Measurements from ENCODE around the gene SYNGAP1. TPM values are rescaled to one million over a fixed set of nuclear protein-coding genes. Genes with fewer than 3 reads are reported as not detected.
"Not testable (repeated sequence)": the region's sequence is repeated elsewhere in the genome, so short reads cannot be mapped to it uniquely, and the experiment has no call there.

SYNGAP1 gene
- total and polyA plus RNA-seq, 2 donors (not counting 1 experiment from before 2014, with no cell fraction given): 3.6 to 7.3 TPM

- no peaks in the 10 kb centered on the region for H3K9me3 ChIP-seq (ENCODE audit: control insufficient read depth, insufficient read depth, low read depth, low read length)
- no peaks in the 10 kb centered on the region for H3K36me3 ChIP-seq (ENCODE audit: control insufficient read depth, insufficient read depth, low read length)
- H2AFZ ChIP-seq (ENCODE audit: low read length): no peak overlapping the region
- no peaks in the 10 kb centered on the region for H3K79me2 ChIP-seq (ENCODE audit: control insufficient read depth, insufficient read depth, low read length)
- H3K4me3 ChIP-seq (replicated peaks in 1 of 4; ENCODE audit: control extremely low read depth in 1 of 4, insufficient read depth in 1 of 4, low read depth in 3 of 4, low read length in 4 of 4): no peak overlapping the region
- DNase-seq (ENCODE audit: low read depth in 2 of 2): no peak
- no peak overlapping the region for H3K27ac ChIP-seq (ENCODE audit: insufficient read depth, low read length)
- H4K20me1 ChIP-seq (ENCODE audit: control insufficient read depth, extremely low read depth, insufficient read depth, low read length): no peaks in the 10 kb centered on the region
- H3K4me1 ChIP-seq (ENCODE audit: control insufficient read depth, extremely low read depth, insufficient read depth, low read length): no peaks in the 10 kb centered on the region
- no peak for TF ChIP-seq CTCF (conservative IDR thresholded peaks at IDR 0.05 in 1 of 2, IDR thresholded peaks at IDR 0.05 in 1 of 2; ENCODE audit: low read depth in 1 of 2, low read length in 2 of 2)
- TF ChIP-seq EZH2 (IDR thresholded peaks at IDR 0.05; ENCODE audit: low read length, missing control alignments): no peak
- no peak overlapping the region for H3K4me2 ChIP-seq (ENCODE audit: extremely low read depth, insufficient read depth, low read length)
- no peaks in the 10 kb centered on the region for H3K27me3 ChIP-seq (ENCODE audit: control insufficient read depth, insufficient read depth, low read length)
- H3K9ac ChIP-seq (ENCODE audit: insufficient read depth, low read length): no peak overlapping the region
Measured at GRCh38 chr6:33469661-33470060, 49.8 kb downstream of the SYNGAP1 start.

- H3K9me3 ChIP-seq (ENCODE audit: control insufficient read depth, insufficient read depth, low read depth, low read length): no peaks in the 10 kb centered on the region
- peaks cover 6% of the 10 kb centered on the region for H3K27me3 ChIP-seq (ENCODE audit: control insufficient read depth, insufficient read depth, low read length)
- H2AFZ ChIP-seq (ENCODE audit: low read length): no peak overlapping the region
- H3K4me3 ChIP-seq (replicated peaks in 1 of 4; ENCODE audit: control extremely low read depth in 1 of 4, insufficient read depth in 1 of 4, low read depth in 3 of 4, low read length in 4 of 4): no peak overlapping the region
- no peaks in the 10 kb centered on the region for H3K79me2 ChIP-seq (ENCODE audit: control insufficient read depth, insufficient read depth, low read length)
- TF ChIP-seq EZH2 (IDR thresholded peaks at IDR 0.05; ENCODE audit: low read length, missing control alignments): no peak
- TF ChIP-seq CTCF (conservative IDR thresholded peaks at IDR 0.05 in 1 of 2, IDR thresholded peaks at IDR 0.05 in 1 of 2; ENCODE audit: low read depth in 1 of 2, low read length in 2 of 2): no peak
- DNase-seq (ENCODE audit: low read depth in 2 of 2): no peak
- no peak overlapping the region for H3K27ac ChIP-seq (ENCODE audit: insufficient read depth, low read length)
- H4K20me1 ChIP-seq (ENCODE audit: control insufficient read depth, extremely low read depth, insufficient read depth, low read length): no peaks in the 10 kb centered on the region
- no peak overlapping the region for H3K4me2 ChIP-seq (ENCODE audit: extremely low read depth, insufficient read depth, low read length)
- H3K36me3 ChIP-seq (ENCODE audit: control insufficient read depth, insufficient read depth, low read length): no peaks in the 10 kb centered on the region
- H3K4me1 ChIP-seq (ENCODE audit: control insufficient read depth, extremely low read depth, insufficient read depth, low read length): no peaks in the 10 kb centered on the region
- H3K9ac ChIP-seq (ENCODE audit: insufficient read depth, low read length): no peak overlapping the region
Measured at GRCh38 chr6:33477864-33478263, 58.0 kb downstream of the SYNGAP1 start.

- H3K4me3 ChIP-seq (replicated peaks in 1 of 4; ENCODE audit: control extremely low read depth in 1 of 4, insufficient read depth in 1 of 4, low read depth in 3 of 4, low read length in 4 of 4): no peak overlapping the region
- no peak overlapping the region for H3K9ac ChIP-seq (ENCODE audit: insufficient read depth, low read length)
- no peaks in the 10 kb centered on the region for H3K4me1 ChIP-seq (ENCODE audit: control insufficient read depth, extremely low read depth, insufficient read depth, low read length)
- no peak for TF ChIP-seq CTCF (conservative IDR thresholded peaks at IDR 0.05 in 1 of 2, IDR thresholded peaks at IDR 0.05 in 1 of 2; ENCODE audit: low read depth in 1 of 2, low read length in 2 of 2)
- TF ChIP-seq EZH2 (IDR thresholded peaks at IDR 0.05; ENCODE audit: low read length, missing control alignments): no peak
- H3K27ac ChIP-seq (ENCODE audit: insufficient read depth, low read length): no peak overlapping the region
- H2AFZ ChIP-seq (ENCODE audit: low read length): no peak overlapping the region
- H3K4me2 ChIP-seq (ENCODE audit: extremely low read depth, insufficient read depth, low read length): no peak overlapping the region
- H4K20me1 ChIP-seq (ENCODE audit: control insufficient read depth, extremely low read depth, insufficient read depth, low read length): no peaks in the 10 kb centered on the region
- no peaks in the 10 kb centered on the region for H3K79me2 ChIP-seq (ENCODE audit: control insufficient read depth, insufficient read depth, low read length)
- no peak for DNase-seq (ENCODE audit: low read depth in 2 of 2)
- no peaks in the 10 kb centered on the region for H3K9me3 ChIP-seq (ENCODE audit: control insufficient read depth, insufficient read depth, low read depth, low read length)
- no peaks in the 10 kb centered on the region for H3K36me3 ChIP-seq (ENCODE audit: control insufficient read depth, insufficient read depth, low read length)
- peaks cover 6% of the 10 kb centered on the region for H3K27me3 ChIP-seq (ENCODE audit: control insufficient read depth, insufficient read depth, low read length)
Measured at GRCh38 chr6:33481192-33481591, 61.3 kb downstream of the SYNGAP1 start.

GRCh38 chr6:33482620-33483019 lies 62.8 kb downstream of the SYNGAP1 start:
- not testable (repeated sequence) for DNase-seq (ENCODE audit: low read depth in 2 of 2); H3K4me1 ChIP-seq (ENCODE audit: control insufficient read depth, extremely low read depth, insufficient read depth, low read length); H3K36me3 ChIP-seq (ENCODE audit: control insufficient read depth, insufficient read depth, low read length); H3K4me3 ChIP-seq (replicated peaks in 1 of 4; ENCODE audit: control extremely low read depth in 1 of 4, insufficient read depth in 1 of 4, low read depth in 3 of 4, low read length in 4 of 4); H3K27ac ChIP-seq (ENCODE audit: insufficient read depth, low read length); H4K20me1 ChIP-seq (ENCODE audit: control insufficient read depth, extremely low read depth, insufficient read depth, low read length); H3K9ac ChIP-seq (ENCODE audit: insufficient read depth, low read length); H3K79me2 ChIP-seq (ENCODE audit: control insufficient read depth, insufficient read depth, low read length); H3K9me3 ChIP-seq (ENCODE audit: control insufficient read depth, insufficient read depth, low read depth, low read length); H3K27me3 ChIP-seq (ENCODE audit: control insufficient read depth, insufficient read depth, low read length); H3K4me2 ChIP-seq (ENCODE audit: extremely low read depth, insufficient read depth, low read length); H2AFZ ChIP-seq (ENCODE audit: low read length)
